H1 (cell line): ENCODE results near the gene CPM. TPM values are rescaled to one million over a fixed set of nuclear protein-coding genes. Genes with fewer than 3 reads are reported as not detected.

ENCODE experiments used
- CTCF ChIA-PET: fragments of 300-600 bp; sonication (Branson Sonifier 250); formaldehyde crosslinking; loops from one replicate; lab custom pipeline; 2021; ENCODE audit not compliant: partially characterized antibody; lab: Charles Lee
- POLR2A ChIA-PET: fragments of 300-600 bp; sonication (Branson Sonifier 250); formaldehyde crosslinking; loops from one replicate; lab custom pipeline; 2021; ENCODE audit warnings: inconsistent platforms; ENCODE audit not compliant: partially characterized antibody; lab: Charles Lee
- DNase-seq, 2 experiments: peaks; one replicate each; pipeline versions ENCODE4 v3.0.0 to v3.0.0-alpha.2; 2010 to 2022; ENCODE audit warnings: low spot score in 2 of 2, low read depth in 1 of 2, mixed read lengths in 1 of 2
- FAIRE-seq: peaks from 2 replicates; lab custom pipeline; 2011; peaks lifted over from hg19 to GRCh38; lab: Jason Lieb, UNC
- H2AFZ ChIP-seq: 2 replicates; pipeline ENCODE4 v1.8.1; 2012; ENCODE audit warnings: low read length, inconsistent platforms
- H2AK5ac ChIP-seq: 2 replicates; pipeline ENCODE4 v1.6.1; 2013; ENCODE audit warnings: low read depth, low read length
- H2BK120ac ChIP-seq: replicated peaks from 2 replicates; pipeline ENCODE3; 2013; ENCODE audit warnings: low read depth, low read length, inconsistent platforms
- H2BK12ac ChIP-seq: 2 replicates; pipeline ENCODE4 v1.6.1; 2013; ENCODE audit warnings: low read depth, low read length
- H2BK15ac ChIP-seq: 2 replicates; pipeline ENCODE4 v1.6.1; 2013; ENCODE audit warnings: low read length
- H2BK20ac ChIP-seq: 2 replicates; pipeline ENCODE4 v1.6.1; 2013; ENCODE audit warnings: low read length
- H2BK5ac ChIP-seq: 2 replicates; pipeline ENCODE4 v1.6.1; 2013; ENCODE audit warnings: low read depth, low read length
- H3K14ac ChIP-seq: 2 replicates; pipeline ENCODE4 v1.6.1; 2013; ENCODE audit warnings: inconsistent platforms; ENCODE audit not compliant: insufficient read length
- H3K18ac ChIP-seq: 2 replicates; pipeline ENCODE4 v1.6.1; 2013; ENCODE audit warnings: low read length; ENCODE audit errors: extremely low read depth
- H3K23ac ChIP-seq: 2 replicates; pipeline ENCODE4 v1.6.1; 2013; ENCODE audit warnings: inconsistent platforms; ENCODE audit not compliant: insufficient read length
- H3K23me2 ChIP-seq: 2 replicates; pipeline ENCODE4 v1.6.1; 2013; ENCODE audit warnings: low read depth, low read length
- H3K27ac ChIP-seq: 2 replicates; pipeline ENCODE4 v1.6.1; 2011; ENCODE audit warnings: low read depth, low read length, inconsistent platforms
- H3K27me3 ChIP-seq, 4 experiments: replicated peaks in 1 of 4; 1 replicate in 1 of 4; 2 replicates in 3 of 4; pipeline versions ENCODE4 v1.6.1 to v1.8.1; 2011 to 2013; ENCODE audit warnings: low read length in 3 of 4, mild to moderate bottlenecking in 3 of 4, inconsistent platforms in 2 of 4, mixed read lengths in 2 of 4, moderate library complexity in 1 of 4; ENCODE audit not compliant: control insufficient read depth in 3 of 4, insufficient read depth in 3 of 4; ENCODE audit errors: extremely low read depth in 1 of 4
- H3K36me3 ChIP-seq, 4 experiments: 2 replicates each; pipeline versions ENCODE4 v1.6.1 to v1.8.1; 2011 to 2013; ENCODE audit warnings: mild to moderate bottlenecking in 4 of 4, low read length in 3 of 4, moderate library complexity in 2 of 4, control low read depth in 1 of 4, inconsistent platforms in 1 of 4; ENCODE audit not compliant: insufficient read depth in 4 of 4, control insufficient read depth in 2 of 4
- H3K4ac ChIP-seq: replicated peaks from 2 replicates; pipeline ENCODE3; 2013; ENCODE audit warnings: low read length, low read depth, mixed read lengths, inconsistent platforms; ENCODE audit not compliant: insufficient read length
- H3K4me1 ChIP-seq, 4 experiments: replicated peaks in 1 of 4; 1 replicate in 1 of 4; 2 replicates in 3 of 4; pipeline versions ENCODE4 v1.6.1 to v1.8.1; 2011 to 2013; ENCODE audit warnings: low read length in 3 of 4, inconsistent platforms in 2 of 4, mixed read lengths in 1 of 4; ENCODE audit not compliant: insufficient read depth in 4 of 4, control insufficient read depth in 3 of 4
- H3K4me2 ChIP-seq, 2 experiments: 2 replicates each; pipeline versions ENCODE4 v1.6.1 to v1.8.1; 2011 to 2013; ENCODE audit warnings: low read depth in 2 of 2, low read length in 2 of 2, control low read depth in 1 of 2, inconsistent platforms in 1 of 2, mild to moderate bottlenecking in 1 of 2; ENCODE audit not compliant: insufficient read depth in 1 of 2
- H3K4me3 ChIP-seq, 4 experiments: fragments of 200-600, 300-600 bp in 1 of 4; sonication (generic), shearing (Covaris generic), sonication (Bioruptor Twin) in 1 of 4; 2 replicates each; pipeline versions ENCODE4 v1.5.1 to v1.8.1; 2011 to 2016; ENCODE audit warnings: low read length in 4 of 4, low read depth in 3 of 4, control low read depth in 2 of 4, inconsistent platforms in 2 of 4, mild to moderate bottlenecking in 2 of 4, mixed read lengths in 1 of 4, moderate library complexity in 1 of 4; ENCODE audit not compliant: insufficient read depth in 2 of 4; ENCODE audit errors: extremely low read depth in 1 of 4
- H3K56ac ChIP-seq: replicated peaks from 2 replicates; pipeline ENCODE3; 2013; ENCODE audit warnings: low read depth, mild to moderate bottlenecking, mixed read lengths, low read length, inconsistent platforms; ENCODE audit not compliant: insufficient read length
- H3K79me1 ChIP-seq: 2 replicates; pipeline ENCODE4 v1.6.1; 2013; ENCODE audit warnings: low read depth, low read length, control low read depth
- H3K79me2 ChIP-seq, 2 experiments: 2 replicates each; pipeline versions ENCODE4 v1.6.1 to v1.8.1; 2012 to 2013; ENCODE audit warnings: low read length in 2 of 2, mild to moderate bottlenecking in 2 of 2, inconsistent platforms in 1 of 2; ENCODE audit not compliant: insufficient read depth in 2 of 2, control insufficient read depth in 1 of 2
- H3K9ac ChIP-seq, 4 experiments: replicated peaks in 1 of 4; 1 replicate in 1 of 4; 2 replicates in 3 of 4; pipeline versions ENCODE4 v1.6.1 to v1.8.1; 2011 to 2013; ENCODE audit warnings: low read depth in 3 of 4, low read length in 3 of 4, control low read depth in 2 of 4, mild to moderate bottlenecking in 2 of 4, moderate library complexity in 2 of 4, inconsistent platforms in 1 of 4; ENCODE audit errors: extremely low read depth in 1 of 4
- H3K9me3 ChIP-seq, 2 experiments: 2 replicates each; pipeline versions ENCODE4 v1.6.1 to v1.8.1; 2012 to 2013; ENCODE audit warnings: mild to moderate bottlenecking in 2 of 2, moderate library complexity in 2 of 2, control low read depth in 1 of 2, inconsistent platforms in 1 of 2, low read depth in 1 of 2, low read length in 1 of 2, mixed read lengths in 1 of 2; ENCODE audit not compliant: insufficient read depth in 2 of 2
- H4K20me1 ChIP-seq, 2 experiments: replicated peaks in 1 of 2; 2 replicates each; pipeline versions ENCODE3 to v1.8.1; 2011 to 2013; ENCODE audit warnings: inconsistent platforms in 2 of 2, low read length in 2 of 2, mild to moderate bottlenecking in 1 of 2; ENCODE audit not compliant: insufficient read depth in 2 of 2, control insufficient read depth in 1 of 2
- H4K5ac ChIP-seq: 2 replicates; pipeline ENCODE4 v1.6.1; 2013; ENCODE audit warnings: low read length, low read depth, mixed read lengths, inconsistent platforms; ENCODE audit not compliant: insufficient read length
- H4K8ac ChIP-seq: 2 replicates; pipeline ENCODE4 v1.8.0; 2013; ENCODE audit warnings: mild to moderate bottlenecking, moderate library complexity, low read length, inconsistent platforms; ENCODE audit not compliant: insufficient read depth; ENCODE audit errors: extremely low read depth
- H4K91ac ChIP-seq: replicated peaks from 2 replicates; pipeline ENCODE3; 2013; ENCODE audit warnings: low read length, mixed read lengths, inconsistent platforms; ENCODE audit not compliant: insufficient read length
- CBX5 ChIP-seq: fragments of 300-800, 300-1000 bp; sonication (generic); IDR thresholded peaks from 2 replicates; pipeline ENCODE4 v1.7.1; 2016; ENCODE audit warnings: antibody characterized with exemption, low read length, low read depth
- CREB1 ChIP-seq: IDR thresholded peaks from 2 replicates; pipeline ENCODE4 v1.6.1; 2012; ENCODE audit warnings: inconsistent platforms
- RNF2 ChIP-seq: fragments of 200-900, 300-1000 bp; sonication (generic); IDR thresholded peaks from 2 replicates; pipeline ENCODE4 v1.7.1; 2016; ENCODE audit warnings: borderline replicate concordance, low read depth, mild to moderate bottlenecking, antibody characterized with exemption, low read length; ENCODE audit not compliant: poor library complexity, severe bottlenecking; ENCODE audit errors: missing control alignments
- SIN3A ChIP-seq, 2 experiments: IDR thresholded peaks in 1 of 2; conservative IDR thresholded peaks in 1 of 2; 2 replicates each; pipeline ENCODE4 v1.6.1; 2011 to 2012; ENCODE audit warnings: low read length in 2 of 2, improper control_type of control experiment in 1 of 2, low read depth in 1 of 2, mild to moderate bottlenecking in 1 of 2
- WGBS, 2 experiments: shearing (Covaris generic) in 1 of 2; methylation state at CpG; one replicate each; pipeline versions ENCODE4 v1.1.6 to v1.1.7; 2013 to 2015; ENCODE audit warnings: low lambda C conversion rate in 2 of 2, mixed read lengths in 2 of 2, inconsistent platforms in 1 of 2, low coverage in 1 of 2, missing lambda C conversion rate in 1 of 2; ENCODE audit not compliant: insufficient replicate concordance in 2 of 2, insufficient coverage in 1 of 2, insufficient read length in 1 of 2; ENCODE audit errors: extremely low coverage in 1 of 2, missing lambda C conversion rate in 1 of 2; 5-methylcytosine and 5-hydroxymethylcytosine counted together
- polyA plus RNA-seq, 7 experiments: library from polyadenylated mRNA; depleted of rRNA in 3 of 7; stranded (reverse) in 5 of 7; unstranded in 2 of 7; fragments of >200 nt in 5 of 7; fragments of 200-250 nt in 2 of 7; gene quantifications; 1 replicate in 5 of 7; 2 replicates in 1 of 7; 4 replicates in 1 of 7; pipeline versions ENCODE4 v1.2.1 to v1.2.3, GENCODE V29; 2011 to 2013; ENCODE audit warnings: missing spikeins in 2 of 7, mixed read lengths in 2 of 7
- total RNA-seq: library from RNA; stranded (reverse); fragmentation: NEBNext Ultra II Directional; extraction: Animal tissue kit (Norgen Biotek cat#: 25700); gene quantifications from 2 replicates; pipeline ENCODE4 v1.2.1, GENCODE V29; 2021
- TF ChIP-seq, protein P1 (sequence below): IDR thresholded peaks from 2 replicates; pipeline ENCODE4 v1.6.1; 2012; ENCODE audit warnings: low read length, inconsistent platforms

CPM gene
- total and polyA plus RNA-seq, 2 of the 8 experiments (the other 6 are each of a cell fraction or from before 2014, with no cell fraction given): 0.33 to 3.1 TPM

DNA sequence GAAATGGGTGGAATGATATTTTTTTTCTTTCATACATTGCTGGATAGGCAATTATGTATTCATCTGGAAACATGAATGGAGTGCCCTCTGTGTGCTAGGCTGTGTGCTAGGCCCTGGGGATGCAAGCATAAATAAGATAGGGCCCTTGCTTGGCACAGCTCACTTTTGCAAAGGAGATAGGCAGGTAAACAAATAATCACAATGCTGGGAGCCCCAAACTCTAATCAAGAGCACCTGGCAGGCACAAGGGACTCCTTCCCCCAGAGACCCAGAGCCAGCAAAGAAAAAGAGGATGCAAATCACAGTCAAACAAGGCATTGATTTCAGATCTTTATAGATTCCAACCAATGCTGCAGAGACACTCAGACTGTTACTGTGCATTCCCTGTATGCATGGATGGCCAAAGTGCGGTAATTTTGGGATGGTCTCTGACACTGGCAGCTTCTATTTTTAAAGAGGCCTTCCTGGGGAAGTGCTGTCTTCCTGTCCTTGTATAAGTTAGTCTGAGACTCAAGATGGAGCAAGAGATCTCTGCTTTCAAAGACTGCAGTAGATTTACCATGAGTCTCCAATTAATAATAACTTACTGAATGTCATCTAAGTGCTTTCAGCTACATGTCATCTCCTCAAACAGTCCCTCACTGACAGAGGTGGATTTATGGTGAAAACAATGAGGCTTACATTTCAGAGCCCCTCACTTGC is 45.1 kb upstream of the CPM start:
- Histone ChIP-seq H3K18ac (no peak overlapping the region), H3K23me2 (no peaks in the 10 kb centered on the region), H4K8ac (no peak overlapping the region), H3K56ac (no peak overlapping the region), H3K23ac (no peak overlapping the region), H3K9me3 (peaks cover 3 to 6% of the 10 kb centered on the region in 2 experiments; a peak in 2 of 4 replicates), H4K5ac (no peak overlapping the region), H3K27me3 (no peaks in the 10 kb centered on the region), H2BK15ac (no peak overlapping the region), H3K27ac (no peak overlapping the region), H4K20me1 (no peaks in the 10 kb centered on the region), H3K4me1 (peaks cover 0 to 7% (median 3%) of the 10 kb centered on the region in 4 experiments; a peak in 4 of 7 replicates), H3K79me1 (no peaks in the 10 kb centered on the region), H4K91ac (no peak overlapping the region), H2AK5ac (no peak overlapping the region), H3K9ac (no peak overlapping the region), H3K36me3 (no peaks in the 10 kb centered on the region), H2BK5ac (no peak overlapping the region), H2AFZ (no peak overlapping the region), H3K4me2 (peak overlapping the region in 1 of 2 experiments; percentile 1; a peak in 1 of 4 replicates), H3K14ac (no peak overlapping the region), H3K4ac (no peak overlapping the region), H2BK20ac (no peak overlapping the region), H3K79me2 (no peaks in the 10 kb centered on the region), H2BK12ac (no peak overlapping the region), H2BK120ac (no peak overlapping the region), H3K4me3 (no peak overlapping the region)
- FAIRE-seq (no peak), DNase-seq (no peak)
- ChIA-PET POLR2A (no interaction called here), CTCF (no interaction called here)
- TF ChIP-seq RNF2 (no peak), SIN3A (conservative IDR thresholded peaks at IDR 0.05 in 1 of 2, IDR thresholded peaks at IDR 0.05 in 1 of 2; ENCODE audit: low read depth in 1 of 2, low read length in 2 of 2) (no peak), CBX5 (no peak), CREB1 (no peak)
- TF ChIP-seq, protein P1, sequence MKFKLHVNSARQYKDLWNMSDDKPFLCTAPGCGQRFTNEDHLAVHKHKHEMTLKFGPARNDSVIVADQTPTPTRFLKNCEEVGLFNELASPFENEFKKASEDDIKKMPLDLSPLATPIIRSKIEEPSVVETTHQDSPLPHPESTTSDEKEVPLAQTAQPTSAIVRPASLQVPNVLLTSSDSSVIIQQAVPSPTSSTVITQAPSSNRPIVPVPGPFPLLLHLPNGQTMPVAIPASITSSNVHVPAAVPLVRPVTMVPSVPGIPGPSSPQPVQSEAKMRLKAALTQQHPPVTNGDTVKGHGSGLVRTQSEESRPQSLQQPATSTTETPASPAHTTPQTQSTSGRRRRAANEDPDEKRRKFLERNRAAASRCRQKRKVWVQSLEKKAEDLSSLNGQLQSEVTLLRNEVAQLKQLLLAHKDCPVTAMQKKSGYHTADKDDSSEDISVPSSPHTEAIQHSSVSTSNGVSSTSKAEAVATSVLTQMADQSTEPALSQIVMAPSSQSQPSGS: no peak
- WGBS, 2 experiments: 94% methylated on average over 1 of the region's 1 CpG; no CpG with 5 or more reads in 1 of the 2 experiments
